Liver (tissue), 9 donors: ENCODE data around the gene ATOH1. TPM values are rescaled to one million over a fixed set of nuclear protein-coding genes. Genes with fewer than 3 reads are reported as not detected.

Source experiments
- DNase-seq: peaks from one replicate; pipeline ENCODE4 v3.0.0-alpha.2; 2017; ENCODE audit warnings: low spot score
- H3K27ac ChIP-seq, 2 donors: one replicate each; pipeline ENCODE4 v1.7.0; 2013; ENCODE audit warnings: inconsistent platforms in 2 of 2, low read length in 2 of 2, control low read depth in 1 of 2, low read depth in 1 of 2, mild to moderate bottlenecking in 1 of 2
- H3K27me3 ChIP-seq, 4 donors: one replicate each; pipeline versions ENCODE4 v1.6.1 to v1.7.0; 2013; ENCODE audit warnings: low read length in 3 of 4, inconsistent platforms in 1 of 4, mild to moderate bottlenecking in 1 of 4, moderate library complexity in 1 of 4; ENCODE audit not compliant: control insufficient read depth in 4 of 4, insufficient read depth in 4 of 4
- H3K36me3 ChIP-seq, 4 donors: one replicate each; pipeline versions ENCODE4 v1.6.1 to v1.7.0; 2013; ENCODE audit warnings: low read length in 3 of 4, mild to moderate bottlenecking in 3 of 4, low read depth in 1 of 4, moderate library complexity in 1 of 4; ENCODE audit not compliant: control insufficient read depth in 4 of 4, insufficient read depth in 3 of 4
- H3K4me1 ChIP-seq, 4 donors: one replicate each; pipeline versions ENCODE4 v1.6.1 to v1.7.0; 2013; ENCODE audit warnings: low read length in 3 of 4, mild to moderate bottlenecking in 3 of 4, moderate library complexity in 1 of 4; ENCODE audit not compliant: control insufficient read depth in 4 of 4, insufficient read depth in 4 of 4
- H3K4me3 ChIP-seq, 3 donors: one replicate each; pipeline versions ENCODE4 v1.6.1 to v1.7.0; 2013; ENCODE audit warnings: low read length in 3 of 3, control low read depth in 1 of 3, low read depth in 1 of 3, mild to moderate bottlenecking in 1 of 3
- H3K9ac ChIP-seq, 2 donors: one replicate each; pipeline ENCODE4 v1.7.0; 2013; ENCODE audit warnings: low read length in 2 of 2, mild to moderate bottlenecking in 2 of 2, moderate library complexity in 2 of 2, control low read depth in 1 of 2, low read depth in 1 of 2
- H3K9me3 ChIP-seq, 4 donors: one replicate each; pipeline versions ENCODE4 v1.6.1 to v1.7.0; 2013; ENCODE audit warnings: low read length in 3 of 4; ENCODE audit not compliant: control insufficient read depth in 4 of 4
- FOXA1 ChIP-seq: IDR thresholded peaks from 2 replicates; pipeline ENCODE4 v1.6.1; 2016; ENCODE audit warnings: antibody characterized with exemption
- FOXA2 ChIP-seq: IDR thresholded peaks from 2 replicates; pipeline ENCODE4 v1.6.1; 2016; ENCODE audit warnings: antibody characterized with exemption
- HNF4A ChIP-seq, 2 donors: conservative IDR thresholded peaks; 2 replicates each; pipeline ENCODE4 v1.6.1; 2016; ENCODE audit warnings: antibody characterized with exemption in 2 of 2, mild to moderate bottlenecking in 2 of 2
- HNF4G ChIP-seq: IDR thresholded peaks from 2 replicates; pipeline ENCODE4 v1.6.1; 2016; ENCODE audit warnings: antibody characterized with exemption
- JUND ChIP-seq, 2 donors: IDR thresholded peaks; 2 replicates each; pipeline ENCODE4 v1.6.1; 2016; ENCODE audit warnings: antibody characterized with exemption in 2 of 2
- NR2F2 ChIP-seq: IDR thresholded peaks from 2 replicates; pipeline ENCODE4 v1.6.1; 2016; ENCODE audit warnings: antibody characterized with exemption
- RAD21 ChIP-seq, 2 donors: IDR thresholded peaks; 2 replicates each; pipeline ENCODE4 v1.6.1; 2016; ENCODE audit warnings: antibody characterized with exemption in 2 of 2, mild to moderate bottlenecking in 2 of 2
- RXRA ChIP-seq, 2 donors: IDR thresholded peaks; 2 replicates each; pipeline ENCODE4 v1.6.1; 2017 to 2018; ENCODE audit warnings: antibody characterized with exemption in 2 of 2, mild to moderate bottlenecking in 1 of 2
- SP1 ChIP-seq: IDR thresholded peaks from 2 replicates; pipeline ENCODE4 v1.6.1; 2018; ENCODE audit warnings: antibody characterized with exemption, mild to moderate bottlenecking
- TAF1 ChIP-seq: conservative IDR thresholded peaks from 2 replicates; pipeline ENCODE4 v1.6.1; 2016; ENCODE audit warnings: antibody characterized with exemption, mild to moderate bottlenecking
- YY1 ChIP-seq: IDR thresholded peaks from 2 replicates; pipeline ENCODE4 v1.6.1; 2016; ENCODE audit warnings: antibody characterized with exemption, mild to moderate bottlenecking
- WGBS: extraction: QIAGEN DNeasy Blood & Tissue Kit; methylation state at CpG from one replicate; pipeline ENCODE4 v1.1.7; 2013; 5-methylcytosine and 5-hydroxymethylcytosine counted together
- polyA plus RNA-seq, 2 donors: library from polyadenylated mRNA; stranded (reverse) in 1 of 2; unstranded in 1 of 2; fragments of 200-250 nt in 1 of 2; fragments of >200 nt in 1 of 2; fragmentation: Nextera tagmentation in 1 of 2; extraction: Ambion mirVana in 1 of 2; gene quantifications; one replicate each; pipeline versions ENCODE4 v1.2.1 to v1.2.3, GENCODE V29; 2013 to 2015
- total RNA-seq, 2 donors: library from RNA; depleted of rRNA; stranded (reverse); fragments of >200 nt; gene quantifications; one replicate each; pipeline ENCODE4 v1.2.3, GENCODE V29; 2014
- TF ChIP-seq, protein P1 (sequence below): IDR thresholded peaks from 2 replicates; pipeline ENCODE4 v1.6.1; 2016; ENCODE audit warnings: antibody characterized with exemption
- TF ChIP-seq, protein P2 (sequence below): IDR thresholded peaks from 2 replicates; pipeline ENCODE4 v1.6.1; 2016; ENCODE audit warnings: antibody characterized with exemption
- TF ChIP-seq, protein P3 (sequence below): IDR thresholded peaks from 2 replicates; pipeline ENCODE4 v1.6.1; 2016; ENCODE audit warnings: antibody characterized with exemption
- TF ChIP-seq, protein P4 (sequence below): IDR thresholded peaks from 2 replicates; pipeline ENCODE4 v1.6.1; 2016; ENCODE audit warnings: antibody characterized with exemption, mild to moderate bottlenecking
- TF ChIP-seq, protein P5 (sequence below): fragments of 150-350 bp; IDR thresholded peaks from 2 replicates; pipeline ENCODE4 v1.5.1; 2017; ENCODE audit warnings: improper control_type of control experiment, low read depth, low read length; ENCODE audit not compliant: missing input control
- donor health status: healthy.
- donor health status: healthy.
- donor health status: healthy.
- donor health status: healthy.
- donor health status: healthy.

ATOH1 gene
- total and polyA plus RNA-seq, 4 donors: not detected

DNA sequence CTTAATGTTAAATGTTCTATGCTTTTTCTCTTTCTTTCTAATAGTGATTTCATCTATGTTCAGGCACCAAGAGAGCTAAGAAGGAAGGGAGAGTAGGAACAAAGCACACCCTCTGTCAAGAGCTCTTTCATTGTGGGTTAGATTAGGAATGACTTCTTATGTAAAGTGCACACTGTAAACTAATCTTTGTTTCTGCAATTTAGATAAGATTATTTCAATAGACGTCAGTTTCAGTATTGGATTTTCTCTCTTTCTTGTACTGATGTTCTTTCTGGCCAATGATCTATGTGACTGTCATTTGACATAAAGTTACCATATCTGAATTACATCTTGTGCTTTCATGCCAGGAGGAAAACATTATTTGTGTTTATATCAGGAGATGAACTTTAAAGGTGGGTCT lies 48.2 kb downstream of the ATOH1 start:
- Histone ChIP-seq H3K36me3 (no peaks in the 10 kb centered on the region), H3K9ac (no peak overlapping the region), H3K4me1 (no peaks in the 10 kb centered on the region), H3K9me3 (no peaks in the 10 kb centered on the region), H3K27me3 (peaks cover 0 to 5% (median 0%) of the 10 kb centered on the region in 4 donors), H3K27ac (no peak overlapping the region), H3K4me3 (no peak overlapping the region)
- 38% methylated on average over 1 of the region's 1 CpG for WGBS
- no peak for DNase-seq
- TF ChIP-seq FOXA1 (no peak), FOXA2 (no peak), TAF1 (no peak), YY1 (no peak), RXRA (IDR thresholded peaks at IDR 0.05) (no peak), RAD21 (IDR thresholded peaks at IDR 0.05) (no peak), HNF4G (no peak), NR2F2 (no peak), HNF4A (conservative IDR thresholded peaks at IDR 0.05) (no peak), SP1 (no peak)
- TF ChIP-seq, protein P1, sequence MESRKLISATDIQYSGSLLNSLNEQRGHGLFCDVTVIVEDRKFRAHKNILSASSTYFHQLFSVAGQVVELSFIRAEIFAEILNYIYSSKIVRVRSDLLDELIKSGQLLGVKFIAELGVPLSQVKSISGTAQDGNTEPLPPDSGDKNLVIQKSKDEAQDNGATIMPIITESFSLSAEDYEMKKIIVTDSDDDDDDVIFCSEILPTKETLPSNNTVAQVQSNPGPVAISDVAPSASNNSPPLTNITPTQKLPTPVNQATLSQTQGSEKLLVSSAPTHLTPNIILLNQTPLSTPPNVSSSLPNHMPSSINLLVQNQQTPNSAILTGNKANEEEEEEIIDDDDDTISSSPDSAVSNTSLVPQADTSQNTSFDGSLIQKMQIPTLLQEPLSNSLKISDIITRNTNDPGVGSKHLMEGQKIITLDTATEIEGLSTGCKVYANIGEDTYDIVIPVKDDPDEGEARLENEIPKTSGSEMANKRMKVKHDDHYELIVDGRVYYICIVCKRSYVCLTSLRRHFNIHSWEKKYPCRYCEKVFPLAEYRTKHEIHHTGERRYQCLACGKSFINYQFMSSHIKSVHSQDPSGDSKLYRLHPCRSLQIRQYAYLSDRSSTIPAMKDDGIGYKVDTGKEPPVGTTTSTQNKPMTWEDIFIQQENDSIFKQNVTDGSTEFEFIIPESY: no peak
- TF ChIP-seq, protein P2, sequence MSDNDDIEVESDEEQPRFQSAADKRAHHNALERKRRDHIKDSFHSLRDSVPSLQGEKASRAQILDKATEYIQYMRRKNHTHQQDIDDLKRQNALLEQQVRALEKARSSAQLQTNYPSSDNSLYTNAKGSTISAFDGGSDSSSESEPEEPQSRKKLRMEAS: no peak
- TF ChIP-seq, protein P3, sequence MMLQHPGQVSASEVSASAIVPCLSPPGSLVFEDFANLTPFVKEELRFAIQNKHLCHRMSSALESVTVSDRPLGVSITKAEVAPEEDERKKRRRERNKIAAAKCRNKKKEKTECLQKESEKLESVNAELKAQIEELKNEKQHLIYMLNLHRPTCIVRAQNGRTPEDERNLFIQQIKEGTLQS: no peak
- TF ChIP-seq, protein P4, sequence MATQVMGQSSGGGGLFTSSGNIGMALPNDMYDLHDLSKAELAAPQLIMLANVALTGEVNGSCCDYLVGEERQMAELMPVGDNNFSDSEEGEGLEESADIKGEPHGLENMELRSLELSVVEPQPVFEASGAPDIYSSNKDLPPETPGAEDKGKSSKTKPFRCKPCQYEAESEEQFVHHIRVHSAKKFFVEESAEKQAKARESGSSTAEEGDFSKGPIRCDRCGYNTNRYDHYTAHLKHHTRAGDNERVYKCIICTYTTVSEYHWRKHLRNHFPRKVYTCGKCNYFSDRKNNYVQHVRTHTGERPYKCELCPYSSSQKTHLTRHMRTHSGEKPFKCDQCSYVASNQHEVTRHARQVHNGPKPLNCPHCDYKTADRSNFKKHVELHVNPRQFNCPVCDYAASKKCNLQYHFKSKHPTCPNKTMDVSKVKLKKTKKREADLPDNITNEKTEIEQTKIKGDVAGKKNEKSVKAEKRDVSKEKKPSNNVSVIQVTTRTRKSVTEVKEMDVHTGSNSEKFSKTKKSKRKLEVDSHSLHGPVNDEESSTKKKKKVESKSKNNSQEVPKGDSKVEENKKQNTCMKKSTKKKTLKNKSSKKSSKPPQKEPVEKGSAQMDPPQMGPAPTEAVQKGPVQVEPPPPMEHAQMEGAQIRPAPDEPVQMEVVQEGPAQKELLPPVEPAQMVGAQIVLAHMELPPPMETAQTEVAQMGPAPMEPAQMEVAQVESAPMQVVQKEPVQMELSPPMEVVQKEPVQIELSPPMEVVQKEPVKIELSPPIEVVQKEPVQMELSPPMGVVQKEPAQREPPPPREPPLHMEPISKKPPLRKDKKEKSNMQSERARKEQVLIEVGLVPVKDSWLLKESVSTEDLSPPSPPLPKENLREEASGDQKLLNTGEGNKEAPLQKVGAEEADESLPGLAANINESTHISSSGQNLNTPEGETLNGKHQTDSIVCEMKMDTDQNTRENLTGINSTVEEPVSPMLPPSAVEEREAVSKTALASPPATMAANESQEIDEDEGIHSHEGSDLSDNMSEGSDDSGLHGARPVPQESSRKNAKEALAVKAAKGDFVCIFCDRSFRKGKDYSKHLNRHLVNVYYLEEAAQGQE: no peak
- TF ChIP-seq, protein P5, sequence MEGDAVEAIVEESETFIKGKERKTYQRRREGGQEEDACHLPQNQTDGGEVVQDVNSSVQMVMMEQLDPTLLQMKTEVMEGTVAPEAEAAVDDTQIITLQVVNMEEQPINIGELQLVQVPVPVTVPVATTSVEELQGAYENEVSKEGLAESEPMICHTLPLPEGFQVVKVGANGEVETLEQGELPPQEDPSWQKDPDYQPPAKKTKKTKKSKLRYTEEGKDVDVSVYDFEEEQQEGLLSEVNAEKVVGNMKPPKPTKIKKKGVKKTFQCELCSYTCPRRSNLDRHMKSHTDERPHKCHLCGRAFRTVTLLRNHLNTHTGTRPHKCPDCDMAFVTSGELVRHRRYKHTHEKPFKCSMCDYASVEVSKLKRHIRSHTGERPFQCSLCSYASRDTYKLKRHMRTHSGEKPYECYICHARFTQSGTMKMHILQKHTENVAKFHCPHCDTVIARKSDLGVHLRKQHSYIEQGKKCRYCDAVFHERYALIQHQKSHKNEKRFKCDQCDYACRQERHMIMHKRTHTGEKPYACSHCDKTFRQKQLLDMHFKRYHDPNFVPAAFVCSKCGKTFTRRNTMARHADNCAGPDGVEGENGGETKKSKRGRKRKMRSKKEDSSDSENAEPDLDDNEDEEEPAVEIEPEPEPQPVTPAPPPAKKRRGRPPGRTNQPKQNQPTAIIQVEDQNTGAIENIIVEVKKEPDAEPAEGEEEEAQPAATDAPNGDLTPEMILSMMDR: no peak

DNA sequence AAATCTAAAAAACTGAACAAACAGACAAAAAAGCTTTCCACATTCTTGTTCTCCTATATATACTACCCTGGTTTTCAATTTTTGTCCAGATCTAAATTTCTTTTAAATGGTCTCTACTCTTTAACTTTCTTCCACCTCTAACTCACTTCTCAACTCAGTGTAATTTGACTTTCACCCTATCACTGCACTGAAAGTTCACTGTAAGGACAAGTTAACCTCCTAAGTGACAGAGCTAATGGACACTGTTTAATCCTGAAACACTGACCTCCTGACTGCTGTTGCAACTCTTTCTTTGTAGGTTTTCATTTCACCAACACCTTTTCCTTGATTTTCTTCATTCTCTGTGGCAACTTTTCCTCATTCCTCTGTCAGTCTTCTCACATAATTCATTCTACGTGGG lies 50.0 kb downstream of the ATOH1 start:
- no peak overlapping the region for H3K27ac ChIP-seq
- WGBS: 56% methylated on average over 1 of the region's 1 CpG
- no peak overlapping the region for H3K4me3 ChIP-seq
- no peaks in the 10 kb centered on the region for H3K9me3 ChIP-seq
- no peak for DNase-seq
- TF ChIP-seq JUND (IDR thresholded peaks at IDR 0.05): no peak
- H3K9ac ChIP-seq: no peak overlapping the region
- H3K36me3 ChIP-seq: no peaks in the 10 kb centered on the region
- H3K27me3 ChIP-seq: peaks cover 0 to 5% (median 0%) of the 10 kb centered on the region in 4 donors
- H3K4me1 ChIP-seq: no peaks in the 10 kb centered on the region
